Stimulated activated CD8-positive, alpha-beta memory T cell treated with anti-CD3 and anti-CD28 coated beads, Interleukin-2, amount 100 ng/mL, for 1 hour (primary cell): ENCODE measurements around the gene PTPRU.

ENCODE experiments used
- DNase-seq, 2 donors: peaks; one replicate each; pipeline ENCODE4 v3.0.0-alpha.2; 2020; ENCODE audit warnings: low read depth in 2 of 2

The PTPRU gene

DNA sequence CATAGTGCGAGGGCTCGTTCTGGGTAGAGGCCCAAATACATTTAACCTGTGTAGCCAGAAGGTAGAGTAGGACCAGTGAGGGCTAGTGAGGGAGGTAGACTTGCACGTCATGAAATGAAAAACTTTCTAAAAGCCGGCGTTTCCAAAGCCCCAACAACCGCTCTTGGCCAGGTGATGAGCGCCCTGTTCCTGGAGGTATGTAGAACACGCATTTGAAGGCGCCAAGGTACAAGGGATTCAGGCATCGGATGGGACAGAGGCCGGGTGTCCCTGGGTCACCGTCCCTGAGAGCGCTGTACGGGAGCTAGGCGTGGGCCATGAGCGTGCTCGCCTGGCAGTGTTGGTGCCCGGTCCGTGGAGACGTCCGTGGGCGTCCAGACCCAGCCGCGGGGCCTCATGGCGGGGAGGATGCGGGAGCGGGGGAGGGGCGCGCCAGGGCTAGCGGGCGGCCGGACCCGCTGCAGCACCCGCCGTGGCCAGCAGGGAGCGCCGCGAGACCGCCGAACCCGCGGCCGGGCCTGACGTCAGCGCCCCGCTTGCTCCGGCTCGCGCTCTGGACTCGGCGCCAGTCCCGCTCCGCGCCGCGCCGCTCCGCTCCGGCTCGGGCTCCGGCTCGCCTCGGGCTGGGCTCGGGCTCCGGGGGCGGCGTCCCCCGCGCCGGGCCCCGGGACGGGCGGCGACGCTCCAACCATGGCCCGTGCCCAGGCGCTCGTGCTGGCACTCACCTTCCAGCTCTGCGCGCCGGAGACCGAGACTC lies at the start of gene PTPRU:
TSS of gene PTPRU (plus strand) at position 568 of the 757 bp plus-strand sequence. CDS start at position 691, 123 bp downstream.
- DNase-seq: peak; percentile 60 to 67

DNA sequence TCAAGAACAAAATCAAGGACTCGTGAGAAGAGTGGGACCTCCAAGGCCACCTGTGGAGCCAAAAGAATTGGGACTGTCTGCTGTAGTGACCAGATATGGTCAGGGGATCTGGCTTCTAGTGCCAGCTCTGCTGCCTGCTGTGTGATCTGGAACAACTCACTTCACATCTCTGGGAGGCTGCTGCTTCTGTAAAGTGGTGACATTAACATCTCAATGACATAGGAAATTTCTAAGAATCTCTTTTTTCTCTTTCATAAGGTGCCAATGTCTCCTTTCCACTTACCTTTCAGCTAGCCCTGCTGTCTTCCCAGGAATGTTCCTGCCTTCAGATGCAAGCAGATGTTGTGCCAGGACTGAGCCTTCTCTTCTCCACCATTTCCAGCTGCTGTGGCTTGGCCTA lies 49.6 kb upstream of the PTPRU start:
- no peak for DNase-seq

DNA sequence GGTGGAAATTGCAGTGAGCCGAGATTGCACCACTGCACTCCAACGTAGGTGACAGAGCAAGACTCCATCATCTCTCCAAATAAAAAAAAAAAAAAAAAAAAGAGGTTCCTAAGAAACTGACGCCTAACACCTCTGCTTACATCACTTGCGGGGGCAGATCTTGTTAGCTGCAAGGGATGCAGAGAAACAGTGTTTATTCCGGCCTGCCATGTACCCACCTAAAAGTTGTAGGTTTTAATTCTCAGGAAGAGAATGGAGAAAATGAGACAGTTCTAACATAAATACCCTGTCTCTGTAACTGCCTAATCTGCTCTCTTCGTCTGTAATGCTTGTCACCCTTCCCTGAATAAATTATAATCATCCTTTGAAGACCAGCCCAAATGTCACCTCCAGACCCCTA lies 45.6 kb upstream of the PTPRU start:
- DNase-seq: no peak

DNA sequence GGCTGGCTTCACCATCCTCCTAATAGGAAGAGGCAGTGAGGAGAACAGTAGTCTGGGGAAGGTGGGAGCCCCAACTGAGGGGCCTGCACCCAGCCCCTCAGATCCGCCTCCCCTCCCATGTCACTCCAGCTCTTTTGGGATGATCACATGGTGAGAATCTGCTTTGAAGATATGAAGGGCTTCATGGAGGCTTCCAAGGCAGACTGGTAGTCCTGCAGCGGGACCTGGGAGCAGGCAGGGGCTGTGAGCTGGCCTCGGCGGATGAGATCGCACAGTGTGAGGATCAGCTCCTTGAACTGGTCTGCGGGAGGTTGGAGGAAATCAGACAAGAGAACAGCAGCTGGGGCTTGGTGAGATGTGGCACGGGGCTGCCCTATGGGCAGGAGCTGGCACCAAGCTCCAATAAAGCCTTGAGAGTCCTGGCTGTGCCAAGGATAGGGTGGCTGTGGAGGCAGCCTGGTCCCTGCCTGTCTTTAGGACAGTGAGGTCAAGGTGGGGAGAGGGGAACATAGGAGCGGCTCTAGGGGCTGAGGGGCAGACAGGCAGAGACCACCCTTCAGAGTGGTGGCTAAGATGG lies 42.4 kb upstream of the PTPRU start:
- DNase-seq: no peak

DNA sequence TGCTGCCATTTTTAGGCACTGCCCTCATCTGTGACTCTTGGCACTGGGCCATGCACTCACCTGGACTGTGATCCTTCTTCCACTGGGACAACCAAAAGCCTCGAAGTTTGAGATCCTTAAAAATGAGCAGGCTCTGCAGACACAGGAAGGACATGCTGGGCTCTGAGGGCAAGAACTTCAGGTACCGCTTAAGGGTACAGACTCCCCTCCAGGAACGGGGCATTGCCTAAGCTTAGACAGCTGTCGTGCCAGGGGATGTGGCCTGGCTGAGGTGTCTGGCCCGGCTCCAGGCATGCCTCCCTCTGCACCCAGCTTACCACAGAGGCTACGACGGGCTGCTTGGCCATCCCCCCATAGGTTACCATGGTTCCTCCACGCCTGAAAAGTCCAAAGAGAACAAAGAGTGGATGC lies 40.4 kb upstream of the PTPRU start:
- DNase-seq: no peak

DNA sequence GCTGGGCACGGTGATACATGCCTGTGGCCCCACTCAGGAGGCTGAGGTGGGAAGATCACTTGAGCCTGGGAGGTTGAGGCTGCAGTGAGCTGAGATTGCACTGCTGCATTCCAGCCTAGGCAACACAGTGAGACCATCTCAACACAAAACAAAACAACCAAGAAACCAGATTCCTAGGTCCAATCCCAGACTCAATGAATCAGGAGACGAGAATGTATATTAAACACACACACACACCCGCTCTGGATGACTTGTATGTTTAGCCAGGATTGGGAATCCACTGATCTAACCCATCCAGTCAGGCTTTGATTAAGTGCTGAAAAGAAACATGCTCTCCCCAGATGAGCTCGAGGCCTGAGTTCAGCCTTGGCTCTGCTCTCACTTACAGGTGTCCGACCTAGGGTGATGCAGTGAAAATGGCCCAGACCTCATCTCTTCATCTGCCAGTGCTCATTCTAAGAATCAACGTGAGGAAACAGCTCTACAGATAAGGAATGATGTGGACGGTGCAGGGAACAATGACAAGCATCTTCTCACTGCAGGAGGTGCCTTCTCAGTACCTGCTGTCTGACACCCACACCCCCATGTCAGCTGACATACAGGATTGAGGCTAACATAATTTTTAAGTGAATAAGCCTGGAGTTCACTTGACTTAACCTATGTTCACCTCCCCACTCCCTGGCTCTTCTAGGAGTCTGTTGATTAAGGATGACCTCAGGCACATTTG lies 39.3 kb upstream of the PTPRU start:
- DNase-seq: no peak

DNA sequence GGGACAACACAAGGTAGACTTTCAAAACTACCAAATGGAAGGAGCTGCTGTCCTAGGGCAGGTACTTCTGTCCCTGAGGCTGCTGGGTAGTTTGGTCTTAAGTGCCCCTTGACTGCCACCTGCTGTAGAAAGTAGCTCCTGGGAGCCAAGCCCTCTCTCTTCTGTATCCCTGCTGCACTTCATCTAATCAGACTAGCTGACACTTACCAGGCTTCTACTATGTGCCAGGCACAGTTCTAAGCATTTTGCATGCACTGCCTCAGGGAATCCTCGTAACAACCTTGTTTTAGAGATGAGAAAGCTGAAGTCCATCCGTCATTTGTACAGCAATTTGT lies 38.8 kb upstream of the PTPRU start:
- no peak for DNase-seq

DNA sequence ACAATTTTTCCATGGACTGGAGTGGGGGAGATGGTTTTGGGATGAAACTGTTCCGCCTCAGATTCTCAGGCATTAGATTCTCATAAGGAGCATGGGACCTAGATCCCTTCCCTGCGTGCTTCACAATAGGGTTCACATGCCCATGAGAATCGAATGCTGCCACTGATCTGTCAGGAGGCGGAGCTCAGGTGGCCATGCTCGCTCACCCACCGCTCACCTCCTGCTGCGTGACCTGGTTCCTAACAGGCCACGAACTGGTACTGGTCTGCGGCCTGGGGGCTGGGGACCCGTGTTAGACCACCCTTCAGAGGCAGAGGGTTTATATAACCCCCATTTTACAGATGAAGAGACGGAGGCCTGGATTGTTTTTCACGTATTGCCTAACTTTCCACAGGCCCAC lies 38.3 kb upstream of the PTPRU start:
- no peak for DNase-seq

DNA sequence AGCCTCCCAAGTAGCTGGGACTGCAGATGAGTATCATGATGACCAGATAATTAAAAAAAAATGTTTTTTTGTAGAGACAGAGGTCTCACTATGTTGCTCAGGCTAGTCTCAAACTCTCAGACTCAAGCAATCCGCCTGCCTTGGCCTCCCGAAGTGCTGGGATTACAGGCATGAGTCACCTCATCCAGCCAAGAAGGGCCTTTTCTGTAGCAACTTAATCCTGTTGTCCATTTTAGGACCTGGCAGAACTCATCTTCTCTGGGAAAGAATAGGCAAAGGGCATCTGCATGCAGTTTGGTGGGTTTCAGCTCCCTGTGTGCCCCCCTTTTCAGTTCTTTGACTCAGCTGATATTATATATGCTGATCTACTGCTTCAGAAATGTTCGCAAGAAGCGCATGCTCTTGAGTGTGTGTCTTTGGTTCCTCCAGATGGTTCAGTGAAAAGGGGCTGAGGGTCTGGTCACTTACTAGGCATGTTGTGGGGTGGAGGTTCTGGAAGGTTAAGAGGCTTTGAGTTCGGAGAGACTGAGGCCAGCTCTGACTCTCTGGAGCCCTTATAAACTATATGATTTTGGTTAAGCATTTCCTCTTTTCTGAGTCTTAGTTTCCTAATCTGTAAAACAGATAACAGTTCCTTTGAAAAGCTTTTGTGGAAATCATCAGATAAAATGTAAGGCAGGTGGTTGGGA lies 35.3 kb upstream of the PTPRU start:
- no peak for DNase-seq

DNA sequence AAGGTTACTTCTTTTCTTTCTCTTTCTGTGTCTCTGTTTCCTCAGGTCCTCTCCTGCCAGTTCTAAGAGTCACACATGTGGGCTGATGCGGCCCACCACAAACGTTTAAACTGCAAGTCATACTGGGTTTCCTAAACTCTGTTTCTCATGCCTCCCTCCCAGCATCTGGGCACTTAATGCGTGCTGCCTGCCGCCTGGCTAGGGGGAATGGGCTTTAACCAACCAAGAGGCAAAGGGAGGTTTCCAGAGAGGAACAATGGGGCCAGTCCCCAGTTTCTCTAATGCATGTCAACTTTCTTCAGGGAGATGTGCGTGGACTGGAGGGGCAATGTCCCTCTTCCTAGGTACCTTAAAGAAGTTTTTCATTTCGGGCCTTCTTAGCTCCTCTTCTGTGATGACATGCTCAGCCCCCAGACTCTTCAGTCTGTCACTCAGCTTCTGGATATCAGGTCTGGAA lies 34.7 kb upstream of the PTPRU start:
- DNase-seq: no peak

DNA sequence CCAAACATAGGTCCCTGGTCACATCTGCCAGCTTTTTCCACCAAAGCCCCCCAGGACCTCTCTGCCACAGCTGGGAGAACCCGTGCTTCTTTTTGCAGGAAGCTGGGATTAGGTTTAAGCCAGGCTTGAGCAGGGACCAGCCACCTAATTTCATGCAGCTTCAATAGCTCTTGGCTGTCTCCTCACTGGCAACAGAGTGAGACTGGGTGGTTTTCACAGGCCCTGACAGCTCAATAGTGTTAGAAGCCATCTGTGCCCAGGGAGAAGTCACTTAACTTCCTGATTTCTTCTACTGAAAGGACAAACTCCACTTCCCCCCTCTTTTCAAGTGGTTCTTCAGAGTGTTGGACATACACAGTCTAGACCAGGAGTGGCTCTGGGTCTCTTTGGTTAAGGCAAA lies 34.3 kb upstream of the PTPRU start:
- no peak for DNase-seq

DNA sequence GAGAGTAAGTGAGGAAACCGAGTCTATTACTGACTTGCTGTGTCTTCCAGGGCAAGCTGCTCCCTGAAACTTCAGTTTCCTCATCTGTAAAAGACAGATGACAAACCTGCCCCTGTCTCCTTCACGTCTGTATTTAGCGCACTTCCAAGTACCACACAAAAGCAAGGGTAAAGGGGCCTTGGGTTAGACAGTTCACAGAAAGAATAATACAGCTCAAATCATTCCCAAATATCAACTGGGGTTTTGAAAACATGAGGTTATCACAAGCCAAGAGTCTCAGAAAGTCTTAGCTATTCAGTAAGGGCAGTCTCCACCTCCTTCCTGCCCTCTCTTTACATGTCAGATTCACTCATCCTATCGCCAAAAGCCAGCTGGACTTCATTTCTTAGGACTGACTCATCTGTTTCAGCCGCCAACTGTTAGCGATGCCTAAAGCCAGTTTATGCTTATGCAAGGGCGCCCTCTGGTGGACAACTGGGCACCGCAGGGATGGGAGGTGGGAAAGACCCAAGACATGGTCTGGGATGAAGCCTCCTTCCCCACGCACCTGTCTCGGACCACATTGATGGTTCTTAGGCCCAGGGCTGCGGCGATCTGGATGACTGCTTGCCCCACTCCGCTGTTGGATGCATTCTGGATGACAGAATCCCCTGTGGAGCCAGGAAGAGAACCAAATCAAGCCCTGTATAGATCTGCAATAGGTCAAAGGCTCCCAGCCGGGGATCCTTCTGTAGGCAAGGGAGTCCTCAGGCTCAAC lies 33.6 kb upstream of the PTPRU start:
- DNase-seq: peak; percentile 80 to 84

DNA sequence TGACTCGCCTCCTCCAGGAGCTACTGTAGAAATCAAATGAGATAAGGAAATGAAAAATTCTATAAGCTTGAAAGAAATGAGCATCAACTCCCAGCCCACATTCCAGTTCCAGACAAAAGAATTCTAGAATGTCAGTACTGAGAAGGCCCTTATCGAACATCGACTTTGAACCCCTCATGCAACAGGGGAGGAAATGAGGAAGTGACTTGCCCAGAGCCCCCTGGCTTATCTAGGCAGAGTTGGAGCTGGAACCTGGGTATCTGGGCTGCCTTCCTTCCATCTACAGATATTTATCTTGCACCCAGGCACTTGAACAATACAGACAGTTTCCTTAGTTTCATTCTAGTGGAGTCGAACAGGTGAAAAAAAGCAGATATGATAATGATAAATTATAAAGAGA lies 27.9 kb upstream of the PTPRU start:
- no peak for DNase-seq

DNA sequence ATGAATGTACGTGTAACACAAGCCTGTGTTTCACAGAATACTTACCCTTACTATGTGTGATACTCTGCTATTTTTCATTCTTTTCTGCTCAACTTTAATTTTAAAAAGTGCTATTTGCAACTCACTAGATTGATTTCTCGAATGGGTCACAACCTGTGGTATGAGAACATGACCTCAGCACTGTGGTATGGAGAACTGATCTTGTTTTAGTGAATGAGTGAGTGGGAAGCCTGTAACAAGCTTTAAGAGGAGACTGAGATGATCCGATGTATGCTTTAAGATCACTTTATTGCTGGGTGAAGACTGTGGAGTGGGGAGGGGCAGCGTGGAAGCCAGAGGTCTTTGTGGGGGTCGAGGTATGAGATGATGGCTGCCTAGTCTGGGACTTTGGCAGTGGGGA lies 27.1 kb upstream of the PTPRU start:
- DNase-seq: no peak

DNA sequence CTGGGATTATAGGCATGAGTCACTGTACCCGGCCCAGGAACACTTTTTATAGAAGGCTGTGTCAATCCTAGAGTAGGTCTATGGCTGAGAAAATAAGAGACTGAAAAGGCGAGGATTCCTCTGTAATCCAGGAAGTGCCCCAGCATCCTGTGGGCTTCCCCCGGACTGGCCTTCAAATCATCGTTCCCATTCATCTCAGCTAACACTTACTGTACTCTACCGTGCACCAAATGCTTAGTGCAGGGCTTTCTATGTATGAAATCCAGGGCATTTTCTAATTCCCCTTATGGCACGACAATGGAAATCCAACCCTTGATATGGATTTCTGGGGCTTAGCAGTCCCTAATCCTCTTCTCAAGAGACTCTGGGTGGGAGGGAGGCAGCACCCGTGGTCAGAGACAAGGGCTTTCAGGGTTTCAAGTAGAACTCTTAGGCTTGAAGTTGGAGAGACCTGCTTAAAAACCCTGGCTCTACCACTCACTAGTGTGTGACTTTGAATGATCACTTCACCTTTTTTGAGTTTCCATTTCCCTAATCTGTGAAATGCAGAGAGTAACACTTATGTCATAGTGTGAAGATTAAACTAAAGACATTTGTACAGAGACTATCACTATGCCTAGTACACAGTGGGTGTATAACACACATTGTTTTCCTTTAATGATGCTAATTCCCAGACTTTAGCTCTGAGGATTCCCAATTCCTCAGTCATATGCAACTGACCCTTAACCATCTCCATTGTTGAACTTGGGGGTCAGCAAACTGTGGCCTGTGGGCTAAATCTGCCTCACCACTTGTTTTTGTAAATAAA lies 25.8 kb upstream of the PTPRU start:
- no peak for DNase-seq

DNA sequence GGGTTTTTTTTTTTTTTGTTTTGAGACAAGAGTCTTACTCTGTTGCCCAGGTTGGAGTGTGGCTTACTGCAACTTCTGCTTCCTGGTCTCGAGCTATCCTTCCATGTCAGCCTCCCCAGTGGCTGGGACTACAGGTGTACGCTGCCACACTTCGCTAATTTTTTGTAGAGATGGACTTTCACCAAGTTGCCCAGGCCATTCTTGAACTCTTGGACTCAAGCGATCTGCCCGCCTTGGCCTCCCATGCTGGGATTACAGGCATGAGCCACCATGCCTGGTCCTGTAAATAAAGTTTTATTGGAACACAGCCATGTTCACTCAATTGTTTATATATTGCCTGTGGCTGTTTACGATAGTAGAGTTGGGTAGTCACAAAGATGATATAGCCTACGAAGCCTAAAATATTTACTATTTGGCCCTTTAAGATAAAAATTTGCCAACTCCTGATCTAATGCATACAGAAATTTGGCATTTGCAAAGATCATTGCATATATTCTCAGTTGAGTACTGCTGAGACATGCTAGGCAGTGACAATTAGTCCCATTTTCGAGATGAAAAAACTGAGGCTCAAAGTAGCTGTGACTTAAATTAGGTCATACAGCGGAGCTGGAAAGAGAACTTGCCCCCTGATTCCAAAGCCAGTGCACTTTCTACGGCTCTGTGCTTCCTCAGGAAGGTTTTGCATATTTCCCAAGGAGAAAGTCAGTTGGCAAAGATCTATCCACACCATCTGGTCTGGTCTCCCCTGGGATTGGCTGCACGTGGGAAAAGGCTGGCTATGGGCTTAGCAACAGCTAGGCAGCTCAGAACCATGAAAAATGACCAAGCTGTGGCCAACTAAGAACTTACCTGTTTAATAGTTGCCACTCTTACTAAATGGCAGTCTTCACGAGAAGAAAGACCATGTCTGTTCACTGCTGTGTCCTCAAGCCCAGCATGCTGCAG lies 25.0 kb upstream of the PTPRU start:
- DNase-seq: no peak

DNA sequence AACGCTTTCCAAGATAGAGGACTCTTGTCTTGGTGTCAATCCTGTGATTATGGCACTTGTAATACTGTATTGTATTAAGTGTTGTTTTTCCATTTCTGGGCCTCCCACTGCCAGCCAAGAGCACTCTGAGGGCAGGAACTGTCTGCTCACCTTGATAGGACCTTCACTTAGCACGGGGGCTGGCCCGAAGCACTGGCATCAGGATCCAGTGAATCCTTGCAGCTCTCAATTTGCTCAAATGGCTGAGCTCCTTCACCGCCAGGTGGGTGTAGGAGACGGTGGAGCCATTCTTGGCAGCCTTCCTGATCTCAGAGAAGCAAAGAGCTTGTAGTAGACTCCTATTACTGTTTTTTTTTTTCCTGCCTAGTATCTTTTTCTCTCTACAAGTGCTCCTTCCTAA lies 23.3 kb upstream of the PTPRU start:
- no peak for DNase-seq

DNA sequence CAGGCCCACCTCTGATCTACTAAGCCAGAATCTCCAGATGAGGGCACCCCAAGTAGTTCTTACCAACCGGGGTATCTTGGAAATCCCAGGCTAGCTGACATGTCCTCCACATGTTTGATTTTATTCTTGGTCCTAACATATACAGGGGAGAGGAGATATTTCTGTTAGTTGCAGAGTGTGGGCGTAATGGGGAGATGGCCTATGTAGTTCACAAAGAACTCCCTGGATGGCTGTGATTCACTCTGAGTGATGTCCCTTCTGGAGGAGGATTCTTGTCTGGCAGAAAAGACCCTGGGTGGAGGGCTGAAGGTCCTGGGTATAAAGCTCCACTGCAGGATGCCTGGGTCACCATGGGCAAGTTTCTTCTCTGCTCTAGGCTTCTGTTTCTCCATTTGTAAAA lies 18.7 kb upstream of the PTPRU start:
- no peak for DNase-seq

DNA sequence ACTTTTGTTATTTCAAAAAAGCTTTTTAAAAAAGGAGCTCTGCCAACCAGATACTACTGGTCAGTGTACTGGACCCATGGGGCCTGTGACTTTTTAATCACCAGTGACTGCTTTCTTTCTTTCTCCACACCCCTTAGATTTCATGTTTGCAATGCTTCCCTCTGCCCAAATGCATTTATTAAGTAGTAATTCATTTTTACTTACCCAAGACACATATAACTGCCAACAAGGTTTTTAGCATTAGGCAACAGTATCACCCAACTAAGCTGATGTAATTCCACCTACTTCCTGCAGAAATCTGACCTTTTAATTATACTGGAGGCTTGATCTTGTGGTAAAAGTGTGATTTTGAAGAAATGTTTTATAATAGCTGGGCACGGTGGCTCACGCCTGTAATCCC lies 18.1 kb upstream of the PTPRU start:
- DNase-seq: no peak

DNA sequence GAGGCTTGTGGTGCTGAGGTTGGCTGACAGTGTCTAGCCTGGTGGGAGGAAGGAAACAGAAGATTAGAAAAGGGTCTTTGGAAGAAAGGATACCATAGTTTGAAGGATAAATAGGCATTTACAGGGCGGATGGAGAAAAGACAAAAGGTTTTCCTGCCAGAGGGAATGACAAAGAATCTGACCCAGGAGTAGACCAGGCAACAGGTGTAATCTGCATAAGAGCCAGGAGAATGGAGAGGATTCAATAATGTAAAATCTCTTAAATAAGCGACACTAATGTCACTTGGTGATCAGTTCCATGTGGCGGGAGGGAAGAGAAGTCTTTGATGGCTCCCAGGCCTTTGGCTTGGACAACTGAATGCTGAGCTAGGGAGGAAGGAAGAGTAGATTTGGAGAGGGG lies 15.0 kb upstream of the PTPRU start:
- DNase-seq: no peak
